Measurements from ENCODE around the gene TOGARAM1.
A peak's percentile ranks its signal among the peaks of the same experiment; 100 is the strongest.

TOGARAM1 gene, protein sequence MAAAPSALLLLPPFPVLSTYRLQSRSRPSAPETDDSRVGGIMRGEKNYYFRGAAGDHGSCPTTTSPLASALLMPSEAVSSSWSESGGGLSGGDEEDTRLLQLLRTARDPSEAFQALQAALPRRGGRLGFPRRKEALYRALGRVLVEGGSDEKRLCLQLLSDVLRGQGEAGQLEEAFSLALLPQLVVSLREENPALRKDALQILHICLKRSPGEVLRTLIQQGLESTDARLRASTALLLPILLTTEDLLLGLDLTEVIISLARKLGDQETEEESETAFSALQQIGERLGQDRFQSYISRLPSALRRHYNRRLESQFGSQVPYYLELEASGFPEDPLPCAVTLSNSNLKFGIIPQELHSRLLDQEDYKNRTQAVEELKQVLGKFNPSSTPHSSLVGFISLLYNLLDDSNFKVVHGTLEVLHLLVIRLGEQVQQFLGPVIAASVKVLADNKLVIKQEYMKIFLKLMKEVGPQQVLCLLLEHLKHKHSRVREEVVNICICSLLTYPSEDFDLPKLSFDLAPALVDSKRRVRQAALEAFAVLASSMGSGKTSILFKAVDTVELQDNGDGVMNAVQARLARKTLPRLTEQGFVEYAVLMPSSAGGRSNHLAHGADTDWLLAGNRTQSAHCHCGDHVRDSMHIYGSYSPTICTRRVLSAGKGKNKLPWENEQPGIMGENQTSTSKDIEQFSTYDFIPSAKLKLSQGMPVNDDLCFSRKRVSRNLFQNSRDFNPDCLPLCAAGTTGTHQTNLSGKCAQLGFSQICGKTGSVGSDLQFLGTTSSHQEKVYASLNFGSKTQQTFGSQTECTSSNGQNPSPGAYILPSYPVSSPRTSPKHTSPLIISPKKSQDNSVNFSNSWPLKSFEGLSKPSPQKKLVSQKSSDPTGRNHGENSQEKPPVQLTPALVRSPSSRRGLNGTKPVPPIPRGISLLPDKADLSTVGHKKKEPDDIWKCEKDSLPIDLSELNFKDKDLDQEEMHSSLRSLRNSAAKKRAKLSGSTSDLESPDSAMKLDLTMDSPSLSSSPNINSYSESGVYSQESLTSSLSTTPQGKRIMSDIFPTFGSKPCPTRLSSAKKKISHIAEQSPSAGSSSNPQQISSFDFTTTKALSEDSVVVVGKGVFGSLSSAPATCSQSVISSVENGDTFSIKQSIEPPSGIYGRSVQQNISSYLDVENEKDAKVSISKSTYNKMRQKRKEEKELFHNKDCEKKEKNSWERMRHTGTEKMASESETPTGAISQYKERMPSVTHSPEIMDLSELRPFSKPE (N-terminal part only)

DNA sequence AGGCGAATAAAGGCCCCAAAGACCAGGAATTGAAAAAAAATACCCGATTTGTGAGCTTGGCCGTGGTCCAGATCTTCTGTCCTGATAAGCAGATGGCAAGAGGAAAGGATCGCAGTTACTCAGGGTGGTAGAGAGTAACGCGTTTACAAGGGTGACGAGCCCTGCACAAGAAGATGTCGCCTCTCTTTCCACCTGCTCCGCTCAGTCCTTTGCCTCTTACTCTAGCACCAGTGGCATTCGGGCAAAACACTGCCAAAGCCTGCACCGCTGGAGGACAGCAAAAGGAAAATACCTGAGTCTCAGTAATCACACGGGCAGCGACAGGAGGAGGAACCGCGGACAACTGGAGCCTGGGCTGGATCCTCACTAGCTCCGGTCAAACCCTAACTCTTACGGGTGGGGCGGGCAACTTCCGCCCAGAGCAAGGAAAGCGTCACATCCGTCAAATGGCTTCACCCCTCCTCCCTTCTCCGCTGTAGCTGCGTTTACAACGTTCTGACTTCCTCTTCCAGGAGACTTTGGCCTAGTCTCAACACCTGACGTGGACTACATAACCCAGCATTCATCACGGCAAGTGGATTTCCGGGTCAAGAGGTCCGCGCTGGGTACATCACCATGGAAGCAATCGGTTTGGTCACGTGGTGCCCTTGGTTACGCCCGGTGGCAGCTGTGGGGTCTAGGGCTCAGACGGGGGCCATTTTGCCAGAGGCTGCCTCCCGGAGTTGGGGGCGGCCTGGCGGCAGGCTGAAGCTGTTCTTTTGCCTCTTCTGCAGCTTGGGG lies at the start of gene TOGARAM1, which contains the start of gene KLHL28:
Gene TOGARAM1 (plus strand): TSS at position 637 of the 780 bp plus-strand sequence. CDS start 232 bp downstream, outside the sequence.
Gene KLHL28 (minus strand): TSS at position 394 of the 780 bp plus-strand sequence. CDS start 16,019 bp downstream, outside the sequence.
- DNase-seq (ENCODE audit: low spot score): peak; percentile 98

DNA sequence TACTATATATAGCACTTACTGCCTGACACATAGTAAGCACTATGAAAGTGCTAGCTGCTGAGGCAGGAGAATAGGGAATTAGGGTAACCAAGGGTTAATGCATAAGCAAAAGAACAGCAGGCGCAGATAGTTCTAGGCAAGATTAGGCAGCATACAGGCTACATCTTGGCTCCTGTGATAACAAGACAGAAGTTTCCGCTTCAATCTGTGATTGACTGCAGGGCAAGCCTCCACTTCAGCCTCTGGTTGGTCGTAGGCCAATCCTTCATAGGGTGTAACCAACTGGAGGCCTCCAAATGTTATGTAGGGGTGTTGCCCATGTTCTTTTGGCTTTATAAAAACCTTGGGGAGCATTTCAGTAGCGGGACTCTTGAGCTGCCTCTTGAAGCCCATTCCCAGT lies 47.1 kb upstream of the TOGARAM1 start:
- no peak for DNase-seq (ENCODE audit: low spot score)

DNA sequence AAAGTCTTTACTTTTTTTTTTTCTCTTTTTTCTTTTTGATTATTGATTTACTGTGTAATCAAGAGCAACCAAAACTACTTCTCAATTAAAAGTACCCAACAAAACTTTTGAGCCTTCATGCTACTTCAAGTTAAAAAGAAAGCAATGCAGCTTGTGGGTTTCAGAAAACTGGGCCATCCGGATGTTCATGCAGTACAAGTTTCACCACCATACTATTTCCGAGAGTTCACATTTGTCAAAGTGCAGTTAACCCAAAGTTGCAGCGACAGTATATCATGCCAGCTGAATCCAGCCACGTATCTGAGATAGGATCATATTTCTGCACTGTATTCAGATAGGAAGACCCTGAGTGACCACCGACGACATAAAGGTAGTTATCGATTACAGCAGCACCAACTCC lies 33.2 kb upstream of the TOGARAM1 start:
- peak; percentile 6 for DNase-seq (ENCODE audit: low spot score)

DNA sequence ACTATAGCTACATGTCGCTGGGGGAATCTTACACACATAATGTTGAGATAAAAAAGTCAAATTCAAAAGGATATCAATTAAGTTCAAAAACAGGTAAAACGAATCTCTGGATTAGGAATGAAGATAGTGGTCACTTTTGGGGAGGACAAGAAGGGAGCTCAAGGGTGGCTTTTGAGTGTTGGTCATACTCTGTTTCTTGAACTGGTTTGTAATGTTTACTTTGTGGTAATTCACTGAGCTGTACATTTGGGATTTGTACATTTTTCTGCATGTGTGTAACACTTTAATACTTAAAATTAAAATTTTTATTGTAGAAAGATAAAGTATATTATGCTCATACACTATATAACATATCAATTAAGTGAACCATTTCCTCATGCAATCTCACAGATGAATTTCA lies 26.8 kb upstream of the TOGARAM1 start:
- DNase-seq (ENCODE audit: low spot score): no peak

DNA sequence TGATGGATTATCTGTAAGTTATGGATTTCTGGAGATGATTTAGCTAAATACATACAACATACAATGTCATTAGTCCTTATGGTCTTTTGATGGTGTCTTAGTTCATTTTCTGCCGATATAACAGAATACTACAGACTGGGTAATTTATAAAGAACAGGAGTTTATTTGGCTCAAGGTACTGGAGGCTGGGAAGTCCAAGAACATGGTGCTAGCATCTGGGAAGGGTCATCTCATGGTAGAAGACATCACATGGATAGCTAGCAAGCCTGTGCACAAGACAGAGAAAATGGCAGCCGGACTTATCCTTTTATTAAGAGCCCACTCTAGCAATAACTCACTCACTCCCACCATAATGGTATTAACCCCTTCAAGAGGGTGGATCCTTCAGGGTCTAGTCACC lies 24.4 kb upstream of the TOGARAM1 start:
- no peak for DNase-seq (ENCODE audit: low spot score)

DNA sequence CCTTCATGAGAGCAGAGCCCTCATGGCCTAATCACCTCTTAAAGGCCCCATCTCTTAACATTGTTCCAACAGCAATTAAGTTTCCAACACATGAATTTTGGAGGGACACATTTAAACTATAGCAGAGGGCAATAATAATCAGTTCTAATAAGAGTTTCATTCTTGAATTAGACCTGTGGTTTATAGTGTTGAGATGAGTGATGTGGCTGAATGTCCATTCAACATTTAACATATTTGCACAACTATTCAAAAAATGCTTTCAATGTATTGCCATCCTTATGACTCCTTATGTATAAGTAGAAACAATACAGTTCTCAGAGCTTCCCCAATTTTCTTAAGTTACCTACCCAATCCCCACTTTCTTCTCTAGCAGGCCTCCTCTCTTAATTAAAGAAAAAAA lies 21.8 kb upstream of the TOGARAM1 start:
- no peak for DNase-seq (ENCODE audit: low spot score)

DNA sequence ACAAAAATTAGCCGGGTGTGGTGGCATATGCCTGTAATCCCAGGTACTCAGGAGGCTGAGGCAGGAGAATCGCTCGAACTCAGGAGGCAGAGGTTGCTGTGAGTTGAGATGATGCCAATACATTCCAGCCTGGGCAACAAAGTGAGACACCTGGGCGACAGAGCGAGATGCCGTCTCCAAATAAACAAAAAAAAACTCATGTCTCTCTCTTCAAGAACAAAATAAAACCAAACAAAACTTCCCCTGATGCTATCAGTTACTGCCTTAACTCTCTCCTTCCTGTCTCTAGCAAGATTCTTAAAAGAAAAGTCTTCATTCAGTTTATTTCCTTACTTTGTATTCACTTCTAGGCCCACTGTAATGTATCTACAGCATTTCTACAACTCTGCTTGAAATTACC lies 21.0 kb upstream of the TOGARAM1 start:
- no peak for DNase-seq (ENCODE audit: low spot score)

DNA sequence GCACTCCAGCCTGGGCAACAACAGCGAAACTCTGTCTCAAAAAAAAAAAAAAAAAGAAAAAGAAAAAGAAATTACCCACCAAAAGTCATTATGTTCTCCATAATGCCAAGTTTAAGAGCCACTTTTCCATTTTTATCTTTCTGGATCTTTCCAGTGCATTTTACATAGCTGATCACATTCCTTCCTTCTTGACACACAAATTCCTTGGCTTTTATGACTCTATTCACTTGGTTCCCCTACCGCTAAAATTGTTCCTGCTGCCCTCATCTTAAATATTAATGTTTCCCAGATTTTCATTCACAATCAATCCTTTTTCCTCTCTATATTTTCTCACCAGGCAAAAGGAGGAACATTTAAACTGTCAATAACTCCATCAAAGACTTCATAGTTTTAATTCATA lies 20.4 kb upstream of the TOGARAM1 start:
- DNase-seq (ENCODE audit: low spot score): no peak

DNA sequence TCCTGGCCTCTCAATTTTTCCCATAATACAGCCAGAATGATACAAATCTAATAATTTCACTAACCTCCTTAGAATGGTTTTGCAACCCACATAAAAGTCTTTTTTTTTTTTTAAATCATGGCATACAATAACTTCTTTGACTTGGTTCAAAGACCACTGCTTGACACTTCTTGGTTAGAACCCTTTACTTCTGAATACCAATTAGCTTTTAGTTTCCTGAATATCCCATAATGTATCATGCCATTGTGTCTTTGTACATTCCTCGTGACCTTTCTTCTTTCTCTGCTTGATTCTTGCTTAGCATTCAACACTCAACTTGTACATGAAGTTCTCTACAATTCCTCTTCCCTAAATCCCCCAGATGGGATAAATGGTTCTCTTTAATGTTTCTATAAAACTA lies 19.6 kb upstream of the TOGARAM1 start:
- no peak for DNase-seq (ENCODE audit: low spot score)

DNA sequence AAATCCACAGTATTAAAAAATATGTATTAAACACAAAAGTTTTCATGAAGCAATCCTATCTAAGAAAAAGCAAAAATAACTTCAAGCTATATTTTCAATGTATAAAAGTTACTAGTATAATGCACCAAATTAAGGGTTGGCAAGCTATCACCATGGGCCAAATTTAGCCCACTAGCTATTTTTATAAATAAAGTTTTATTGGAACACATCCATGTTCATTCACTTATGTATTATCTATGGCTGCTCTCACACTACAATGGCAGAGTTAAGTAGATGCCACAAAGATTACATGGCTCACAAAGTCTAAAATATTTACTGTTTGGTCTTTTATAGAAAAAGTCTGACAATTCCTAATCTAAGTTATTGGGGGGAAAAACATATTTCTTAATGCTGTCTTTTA lies 17.9 kb upstream of the TOGARAM1 start:
- DNase-seq (ENCODE audit: low spot score): no peak

DNA sequence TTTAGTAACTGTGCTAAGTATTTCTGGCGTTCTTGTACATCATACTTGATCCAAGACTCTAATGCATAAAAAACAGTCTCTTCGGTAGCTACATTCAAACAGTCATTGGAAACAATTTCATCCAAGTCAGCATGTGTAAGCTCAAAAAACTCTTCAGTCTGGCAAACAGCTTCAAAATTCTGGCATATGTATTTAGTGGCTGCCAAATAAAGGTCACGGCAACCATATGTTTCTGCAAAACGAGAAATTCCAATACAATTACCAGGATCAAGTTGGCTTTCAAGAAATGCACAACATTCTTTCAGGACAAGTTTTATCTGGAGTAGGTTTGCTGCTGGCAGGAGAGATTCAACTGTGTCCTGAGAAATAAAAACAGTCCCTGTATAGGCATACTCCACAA lies 16.7 kb upstream of the TOGARAM1 start:
- no peak for DNase-seq (ENCODE audit: low spot score)

DNA sequence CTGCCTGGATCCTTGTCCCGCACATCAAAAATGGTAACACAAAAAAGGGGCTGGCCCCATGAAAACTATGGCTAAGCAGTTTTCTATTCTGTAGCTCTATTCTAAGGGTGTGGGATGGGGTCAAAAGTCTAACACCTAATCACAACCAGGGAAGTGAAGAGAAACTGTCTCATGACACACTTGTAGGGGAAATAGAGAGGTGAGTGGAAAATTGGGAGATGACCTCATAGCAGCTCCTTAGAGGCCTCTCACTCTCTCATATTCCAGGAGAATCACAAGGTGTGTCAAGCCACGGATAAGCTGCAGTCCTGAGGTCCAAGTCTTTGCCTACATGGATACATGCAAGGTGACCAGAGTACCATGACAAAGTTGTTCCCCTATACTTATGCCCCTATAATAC lies 10.9 kb upstream of the TOGARAM1 start:
- no peak for DNase-seq (ENCODE audit: low spot score)

DNA sequence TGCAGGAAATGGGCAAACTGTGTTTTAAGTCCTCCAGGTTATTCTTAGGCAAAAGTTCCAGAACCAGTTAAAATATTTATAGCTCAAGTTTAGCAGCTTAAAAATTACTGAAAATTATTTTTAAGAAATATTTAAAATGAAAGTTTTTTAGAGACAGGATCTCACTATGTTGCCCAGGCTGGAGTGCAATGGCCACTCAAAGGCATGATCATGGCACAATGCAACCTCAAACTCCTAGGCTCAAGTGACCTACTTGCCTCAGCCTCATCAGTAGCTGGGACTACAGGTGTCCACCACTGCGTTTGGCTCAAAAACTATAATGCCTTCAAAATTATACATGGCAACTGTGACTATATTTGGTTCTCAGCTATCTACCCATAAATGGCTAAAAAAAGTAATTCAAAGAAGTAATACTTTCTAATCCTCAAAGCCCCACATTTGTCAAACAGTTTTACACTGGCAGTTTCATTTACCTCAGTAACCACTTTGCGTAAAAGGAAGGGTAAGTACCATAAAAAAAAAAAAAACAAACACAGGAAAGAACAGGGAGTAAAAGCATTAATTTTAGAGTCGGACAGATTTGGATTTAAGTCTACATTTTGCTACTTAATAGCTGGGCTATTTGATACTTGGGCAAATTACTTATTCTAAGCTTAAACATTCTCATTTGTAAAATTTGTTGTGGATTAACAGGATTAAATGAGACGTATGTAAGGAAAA lies 9.4 kb upstream of the TOGARAM1 start:
- DNase-seq (ENCODE audit: low spot score): no peak

DNA sequence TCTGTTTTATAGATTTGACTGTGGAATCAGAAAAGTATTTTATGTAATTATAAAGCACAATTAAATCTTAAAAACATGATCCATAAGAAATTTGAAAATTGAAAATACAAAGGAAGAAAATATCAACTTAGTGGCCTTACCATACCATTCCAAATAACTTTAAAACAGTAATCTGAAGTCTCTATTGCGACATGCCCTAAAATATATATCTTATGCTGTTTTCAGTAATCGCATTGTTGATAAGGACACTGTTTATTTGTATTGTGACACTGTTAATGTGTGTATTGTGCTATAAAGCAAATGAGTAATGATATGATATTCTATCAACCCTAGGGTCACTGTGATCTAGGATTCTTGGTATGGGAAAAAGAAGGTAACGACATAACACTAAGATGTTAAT lies 7.2 kb upstream of the TOGARAM1 start:
- no peak for DNase-seq (ENCODE audit: low spot score)

DNA sequence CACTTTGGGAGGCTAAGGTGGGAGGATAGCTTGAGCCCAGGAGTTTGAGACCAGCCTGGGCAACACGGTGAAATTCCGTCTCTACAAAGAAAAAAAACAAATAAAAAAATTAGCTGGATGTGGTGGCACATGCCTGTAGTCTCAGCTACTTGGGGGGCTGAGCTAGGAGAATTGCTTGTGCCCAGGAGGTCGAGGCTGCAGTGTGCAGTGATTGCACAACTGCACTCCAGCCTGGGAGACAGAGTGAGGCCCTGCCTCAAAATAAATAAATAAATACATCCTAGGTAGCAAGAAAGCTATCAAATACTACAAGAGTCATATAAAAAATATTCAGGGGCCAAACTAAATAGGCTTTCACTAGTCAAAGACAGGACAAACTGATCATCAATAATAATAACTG lies 6.5 kb upstream of the TOGARAM1 start:
- no peak for DNase-seq (ENCODE audit: low spot score)

DNA sequence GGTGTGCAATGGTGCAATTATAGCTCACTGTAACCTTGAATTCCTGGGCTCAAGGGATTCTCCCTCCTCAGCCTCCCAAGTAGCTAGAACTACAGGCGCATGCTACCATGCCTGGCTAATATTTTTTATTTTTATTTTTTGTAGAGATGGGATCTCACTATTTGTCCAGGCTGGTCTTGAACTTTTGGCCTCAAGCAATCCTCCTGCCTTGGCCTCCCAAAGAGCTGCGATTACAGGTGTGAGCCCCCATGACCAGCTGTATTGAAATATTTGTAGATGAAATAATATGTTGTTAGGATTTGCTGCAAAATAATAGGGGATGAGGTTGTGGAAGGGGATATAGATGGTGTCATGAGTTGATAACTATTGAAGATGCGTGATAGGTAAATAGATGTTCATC lies 5.1 kb upstream of the TOGARAM1 start:
- DNase-seq (ENCODE audit: low spot score): no peak

DNA sequence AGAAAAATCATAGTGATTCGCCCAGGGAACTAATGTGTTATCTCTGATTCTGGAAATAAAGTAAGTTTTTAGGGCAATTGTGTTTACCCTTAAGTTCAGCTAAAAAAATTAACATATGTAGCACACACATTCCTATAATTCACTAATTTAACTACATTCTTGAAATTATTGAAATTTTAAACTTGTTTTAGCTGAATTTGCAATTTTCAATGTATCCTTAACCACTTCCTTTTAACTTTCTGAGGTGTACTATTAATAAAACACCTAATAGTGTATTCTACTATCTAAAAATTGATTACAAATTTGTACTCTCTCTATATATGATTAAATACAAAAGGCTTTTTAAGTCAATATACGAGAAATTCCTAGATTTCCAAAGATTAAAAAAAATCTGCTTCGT lies 2.5 kb upstream of the TOGARAM1 start:
- DNase-seq (ENCODE audit: low spot score): no peak

DNA sequence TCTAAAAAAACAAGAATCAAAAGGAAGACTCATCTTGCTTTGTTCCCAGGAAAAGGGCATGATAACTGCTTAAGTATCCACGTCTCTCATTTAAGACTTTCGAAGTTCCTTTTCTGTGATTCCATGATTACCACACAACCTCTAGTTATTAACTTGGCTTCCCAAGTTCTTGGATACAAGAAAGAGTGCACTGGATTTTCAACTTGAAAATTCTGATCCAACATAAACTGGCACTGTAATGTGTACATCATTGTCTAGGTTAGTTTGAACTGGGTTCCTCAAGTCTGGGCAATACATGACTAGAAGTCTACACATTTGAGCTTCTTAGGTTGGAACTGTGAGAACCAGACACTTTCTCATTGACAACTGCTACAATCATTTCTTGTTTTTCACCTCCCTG lies 1.8 kb upstream of the TOGARAM1 start:
- no peak for DNase-seq (ENCODE audit: low spot score)

DNA sequence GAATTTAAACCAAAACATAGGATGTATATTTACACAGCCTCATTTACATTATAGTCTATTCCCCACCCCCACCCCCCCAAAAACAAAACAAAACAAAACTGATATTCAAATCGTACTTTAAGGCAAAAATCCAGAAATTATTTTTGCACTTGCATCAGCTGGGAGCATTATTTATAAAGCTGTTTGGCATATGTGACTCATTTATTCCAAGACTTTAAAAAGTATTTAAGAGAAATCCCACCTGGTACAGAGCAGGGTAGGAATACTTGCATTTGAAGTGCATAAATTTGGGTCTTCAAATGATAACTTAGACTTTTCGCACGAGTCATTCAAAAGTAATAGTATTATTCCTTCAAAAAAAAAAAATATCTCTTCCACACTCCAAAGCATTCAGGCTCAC lies 1.3 kb upstream of the TOGARAM1 start:
- DNase-seq (ENCODE audit: low spot score): no peak

DNA sequence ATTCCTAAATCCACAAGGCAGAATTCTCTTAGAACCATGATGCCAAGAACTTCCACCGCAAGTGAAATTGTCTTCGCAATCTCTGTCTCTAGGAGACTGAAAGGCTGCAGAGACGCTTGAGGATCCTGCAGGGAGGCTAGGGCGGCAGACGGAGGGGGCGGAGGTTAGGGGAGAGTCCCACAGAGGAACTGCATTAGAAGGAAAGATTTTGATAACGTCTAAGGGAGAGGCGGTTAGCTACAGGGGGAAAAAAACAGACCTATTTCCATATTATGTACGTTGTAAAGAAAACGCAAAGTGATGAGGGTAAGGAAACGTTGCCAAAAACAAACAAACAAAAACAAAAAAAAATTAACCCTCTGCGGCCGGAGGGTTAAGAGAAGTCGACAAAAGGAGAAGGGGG lies 838 bp upstream of the TOGARAM1 start:
- DNase-seq (ENCODE audit: low spot score): peak; percentile 51

Measured in CD4-positive, alpha-beta T cell treated with Interleukin-15 for 4 hours (primary cell).